Glomerular endothelial cell (primary cell): ENCODE results near the gene ZNF174. TPM values are rescaled to one million over a fixed set of nuclear protein-coding genes. Genes with fewer than 3 reads are reported as not detected.
A peak's percentile ranks its signal among the peaks of the same experiment; 100 is the strongest.

ENCODE experiments used
- DNase-seq: peaks from one replicate; pipeline ENCODE4 v3.0.0-alpha.2; 2011; ENCODE audit warnings: low read depth, low spot score; ENCODE audit errors: extremely low read depth
- total RNA-seq: library from RNA; depleted of rRNA; stranded (reverse); fragments of >200 nt; gene quantifications from 2 replicates; pipeline ENCODE4 v1.2.3, GENCODE V29; 2015

Gene ZNF174
- 7.5 and 10.4 TPM in 2 replicates for total RNA-seq

- DNase-seq: peak; percentile 84
These were observed at the start of gene ZNF174, which contains the start of gene ZSCAN32 for GRCh38 chr16:3400779-3401688. ZNF174 (plus strand) TSS chr16:3401215; CDS start chr16:3402005, 790 bp downstream. ZSCAN32 (minus strand) TSS chr16:3401004; CDS start chr16:3397557, 3,447 bp downstream.

DNA sequence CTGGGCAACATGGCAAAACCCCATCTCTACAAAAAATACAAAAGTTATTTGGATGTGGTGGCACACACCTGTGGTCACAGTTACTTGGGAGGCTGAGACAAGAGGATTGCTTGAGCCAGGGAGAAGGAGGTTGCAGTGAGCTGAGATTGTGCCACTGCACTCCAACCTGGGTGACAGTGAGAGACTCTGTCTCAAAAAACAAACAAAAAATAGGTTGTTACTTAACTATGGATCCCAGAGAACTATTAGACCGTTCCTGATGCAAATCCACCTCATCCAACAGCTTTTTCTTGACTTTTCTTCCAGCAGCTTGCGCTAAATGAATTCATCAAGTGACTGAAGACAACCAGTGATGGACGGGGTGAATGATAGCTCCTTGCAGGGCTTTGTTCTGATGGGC is 45.4 kb upstream of the ZNF174 start, which contains the start of gene OR2C1:
Gene OR2C1, plus strand, starts transcription at position 301 of the 400 bp plus-strand sequence. Its CDS starts 52 bp downstream, at position 353.
- DNase-seq: no peak

- DNase-seq: no peak
These were observed 44.9 kb upstream of the ZNF174 start for GRCh38 chr16:3356118-3356517.

GRCh38 chr16:3358871-3359270 is 42.1 kb upstream of the ZNF174 start:
- no peak for DNase-seq

- no peak for DNase-seq
These were observed 38.1 kb upstream of the ZNF174 start for GRCh38 chr16:3362931-3363330.

- DNase-seq: no peak
These were observed 37.2 kb upstream of the ZNF174 start for GRCh38 chr16:3363793-3364192.

DNA sequence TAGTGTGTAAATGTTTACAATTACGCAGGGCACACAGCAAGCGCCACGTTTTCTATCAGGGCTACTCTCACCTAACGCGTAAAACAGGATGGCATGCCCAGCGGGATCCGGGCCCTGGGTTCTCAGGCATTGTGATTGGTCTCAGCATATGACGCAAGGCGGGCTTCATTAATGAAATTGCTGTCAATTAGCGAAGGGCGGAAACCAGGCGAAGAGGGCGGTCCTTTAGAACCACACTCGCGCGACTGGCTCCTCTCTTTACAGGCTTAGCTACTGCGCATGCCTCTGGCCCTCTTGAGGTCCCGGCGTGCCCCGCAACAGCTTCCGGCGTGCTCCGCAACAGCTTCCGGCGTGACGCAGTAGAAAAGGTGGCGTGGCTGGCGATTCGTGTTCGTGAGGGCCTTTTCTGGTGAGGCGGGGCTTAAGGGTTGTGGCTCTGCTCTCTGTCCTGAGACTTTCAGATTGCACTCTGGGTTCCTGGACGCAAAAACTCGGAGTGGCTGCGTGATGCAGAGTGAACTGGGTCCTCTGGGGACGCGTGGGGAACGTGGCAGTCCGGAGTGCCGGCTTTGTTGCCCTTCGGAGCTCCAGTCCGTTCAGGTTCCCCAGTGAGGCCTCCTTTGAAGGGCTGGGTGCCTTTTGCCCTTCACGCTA is 36.1 kb upstream of the ZNF174 start:
- DNase-seq: peak; percentile 86

- no peak for DNase-seq
These were observed 31.9 kb upstream of the ZNF174 start for GRCh38 chr16:3369073-3369472.

GRCh38 chr16:3375680-3376079 is 25.3 kb upstream of the ZNF174 start:
- DNase-seq: no peak

GRCh38 chr16:3377917-3378316 is 23.1 kb upstream of the ZNF174 start:
- no peak for DNase-seq

- no peak for DNase-seq
These were observed 18.0 kb upstream of the ZNF174 start for GRCh38 chr16:3383045-3383448.

GRCh38 chr16:3388325-3388724 is 12.7 kb upstream of the ZNF174 start:
- no peak for DNase-seq

GRCh38 chr16:3389663-3390338 is 11.2 kb upstream of the ZNF174 start:
- DNase-seq: no peak

DNA sequence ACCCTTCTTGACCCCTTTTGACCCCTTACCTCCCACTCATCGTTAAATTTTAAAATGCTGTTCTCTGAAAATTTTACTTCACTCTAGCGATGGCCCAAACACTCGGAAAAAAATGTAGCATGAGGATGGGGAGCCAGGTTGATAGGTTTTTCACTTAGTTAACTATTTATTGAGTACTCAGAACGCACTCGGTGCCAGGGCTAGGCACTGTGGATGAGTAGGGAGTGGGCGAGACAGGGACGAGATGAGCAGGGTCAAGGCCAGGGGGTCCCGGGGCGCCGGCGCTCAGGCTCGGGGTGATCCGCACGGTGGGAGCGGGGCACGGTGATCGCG is 603 bp upstream of the ZNF174 start:
- DNase-seq: no peak

DNA sequence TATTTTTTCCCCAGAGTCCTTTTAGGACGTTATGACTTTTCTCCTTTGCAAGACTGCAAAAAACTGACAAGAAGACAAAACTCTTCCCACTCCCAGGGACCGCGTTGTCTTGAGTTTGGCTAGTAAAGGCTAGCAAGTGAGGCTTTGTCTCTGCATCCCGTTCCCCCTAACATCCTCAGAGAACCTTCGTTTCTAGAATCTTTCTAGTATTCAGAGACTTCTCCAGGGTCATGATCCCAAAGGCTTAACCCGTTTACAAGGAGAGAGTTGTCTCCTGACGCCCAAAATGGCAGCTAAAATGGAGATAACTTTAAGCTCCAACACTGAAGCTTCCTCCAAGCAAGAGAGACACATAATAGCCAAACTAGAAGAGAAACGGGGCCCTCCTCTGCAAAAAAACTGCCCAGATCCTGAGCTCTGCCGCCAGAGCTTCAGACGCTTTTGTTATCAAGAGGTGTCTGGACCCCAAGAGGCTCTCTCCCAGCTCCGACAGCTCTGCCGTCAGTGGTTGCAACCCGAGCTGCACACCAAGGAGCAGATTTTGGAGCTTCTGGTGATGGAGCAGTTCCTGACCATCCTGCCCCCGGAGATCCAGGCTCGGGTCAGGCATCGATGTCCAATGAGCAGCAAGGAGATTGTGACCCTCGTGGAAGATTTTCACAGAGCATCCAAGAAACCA is 843 bp downstream of the ZNF174 start:
- no peak for DNase-seq

DNA sequence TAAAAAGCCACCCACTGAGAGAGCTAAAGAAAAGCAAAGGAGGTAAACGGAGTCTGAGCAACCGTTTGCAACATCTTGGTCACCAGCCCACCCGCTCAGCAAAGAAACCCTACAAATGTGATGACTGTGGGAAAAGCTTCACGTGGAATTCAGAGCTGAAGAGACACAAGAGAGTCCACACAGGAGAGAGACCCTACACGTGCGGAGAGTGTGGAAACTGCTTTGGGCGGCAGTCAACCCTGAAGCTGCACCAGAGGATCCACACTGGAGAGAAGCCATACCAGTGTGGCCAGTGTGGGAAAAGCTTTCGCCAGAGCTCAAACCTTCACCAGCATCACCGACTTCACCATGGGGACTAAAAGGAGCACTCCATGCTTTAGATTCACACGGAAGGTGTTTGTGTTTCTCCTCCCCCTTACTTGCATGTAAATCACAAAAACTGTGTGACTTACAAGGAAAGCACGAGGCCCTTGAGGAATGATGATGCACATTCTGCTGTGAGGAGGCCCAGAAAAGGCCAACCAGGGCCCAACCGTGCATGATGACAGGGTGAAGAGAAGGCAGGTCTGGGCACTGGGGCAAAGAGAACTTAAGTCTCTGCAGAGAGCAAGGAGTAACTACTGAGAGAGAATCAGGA is 7.7 kb downstream of the ZNF174 start:
- DNase-seq: no peak

GRCh38 chr16:3413730-3414379 is 12.8 kb downstream of the ZNF174 start:
- DNase-seq: no peak

- no peak for DNase-seq
These were observed 30.8 kb downstream of the ZNF174 start for GRCh38 chr16:3431779-3432219.

GRCh38 chr16:3434373-3434772 is 33.4 kb downstream of the ZNF174 start:
- DNase-seq: no peak

GRCh38 chr16:3439637-3440036 is 38.6 kb downstream of the ZNF174 start:
- no peak for DNase-seq
